ENCODE data around the gene EPN1. TPM values are rescaled to one million over a fixed set of nuclear protein-coding genes. Genes with fewer than 3 reads are reported as not detected.
"Not testable (repeated sequence)": the region's sequence is repeated elsewhere in the genome, so short reads cannot be mapped to it uniquely, and the experiment has no call there.

Gene EPN1
- total and polyA plus RNA-seq, 4 donors, result 18.6 to 117 (median 77.8) TPM

- Histone ChIP-seq H3K4me3 (ENCODE audit: low read depth in 1 of 3, low read length in 3 of 3) (no peak overlapping the region), H3K9ac (ENCODE audit: low read depth in 1 of 2, low read length in 2 of 2) (no peak overlapping the region), H3K9me3 (ENCODE audit: control insufficient read depth in 4 of 4, low read length in 3 of 4) (no peaks in the 10 kb centered on the region), H3K27me3 (ENCODE audit: control insufficient read depth in 4 of 4, insufficient read depth in 4 of 4, low read length in 3 of 4) (no peaks in the 10 kb centered on the region), H3K27ac (ENCODE audit: low read depth in 1 of 2, low read length in 2 of 2) (no peak overlapping the region), H3K4me1 (ENCODE audit: control insufficient read depth in 4 of 4, insufficient read depth in 4 of 4, low read length in 3 of 4) (peaks cover 0 to 9% (median 4%) of the 10 kb centered on the region in 4 donors), H3K36me3 (ENCODE audit: control insufficient read depth in 4 of 4, insufficient read depth in 3 of 4, low read depth in 1 of 4, low read length in 3 of 4) (peaks cover 0 to 2% (median 0%) of the 10 kb centered on the region in 4 donors)
- 27% methylated on average over 3 of the region's 3 CpGs for WGBS
- DNase-seq (ENCODE audit: low spot score), result no peak
- TF ChIP-seq REST (IDR thresholded peaks at IDR 0.05) (peak; percentile 53), EGR1 (IDR thresholded peaks at IDR 0.05; ENCODE audit: low read depth in 2 of 2) (no peak), YY1 (IDR thresholded peaks at IDR 0.05) (peak; percentile 72), SP1 (IDR thresholded peaks at IDR 0.05) (peak; percentile 86), HNF4A (conservative IDR thresholded peaks at IDR 0.05) (peak; percentile 88 to 89), JUND (IDR thresholded peaks at IDR 0.05) (peak in 1 of 2 donors; percentile 42), NR2F2 (IDR thresholded peaks at IDR 0.05) (no peak), RAD21 (IDR thresholded peaks at IDR 0.05) (peak; percentile 27 to 38), ZBTB33 (IDR thresholded peaks at IDR 0.05) (peak; percentile 50), MAX (IDR thresholded peaks at IDR 0.05) (peak; percentile 21), FOXA1 (IDR thresholded peaks at IDR 0.05) (no peak), HNF4G (IDR thresholded peaks at IDR 0.05) (peak; percentile 69), RXRA (IDR thresholded peaks at IDR 0.05) (peak; percentile 16 to 60)
Observed at GRCh38 chr19:55753401-55753800, 78.4 kb downstream of the EPN1 start.

GRCh38 chr19:55756808-55757207, 81.8 kb downstream of the EPN1 start:
- not testable (repeated sequence) for H3K27ac ChIP-seq (ENCODE audit: low read depth in 1 of 2, low read length in 2 of 2); H3K4me1 ChIP-seq (ENCODE audit: control insufficient read depth in 4 of 4, insufficient read depth in 4 of 4, low read length in 3 of 4); H3K27me3 ChIP-seq (ENCODE audit: control insufficient read depth in 4 of 4, insufficient read depth in 4 of 4, low read length in 3 of 4); H3K36me3 ChIP-seq (ENCODE audit: control insufficient read depth in 4 of 4, insufficient read depth in 3 of 4, low read depth in 1 of 4, low read length in 3 of 4); H3K9me3 ChIP-seq (ENCODE audit: control insufficient read depth in 4 of 4, low read length in 3 of 4); H3K9ac ChIP-seq (ENCODE audit: low read depth in 1 of 2, low read length in 2 of 2); DNase-seq (ENCODE audit: low spot score); H3K4me3 ChIP-seq (ENCODE audit: low read depth in 1 of 3, low read length in 3 of 3)
- 82% methylated on average over 4 of the region's 4 CpGs for WGBS

- WGBS, result 89% methylated on average over 2 of the region's 3 CpGs
- not testable (repeated sequence) for H3K36me3 ChIP-seq (ENCODE audit: control insufficient read depth in 4 of 4, insufficient read depth in 3 of 4, low read depth in 1 of 4, low read length in 3 of 4); H3K4me1 ChIP-seq (ENCODE audit: control insufficient read depth in 4 of 4, insufficient read depth in 4 of 4, low read length in 3 of 4); DNase-seq (ENCODE audit: low spot score); H3K9me3 ChIP-seq (ENCODE audit: control insufficient read depth in 4 of 4, low read length in 3 of 4); H3K4me3 ChIP-seq (ENCODE audit: low read depth in 1 of 3, low read length in 3 of 3); H3K27me3 ChIP-seq (ENCODE audit: control insufficient read depth in 4 of 4, insufficient read depth in 4 of 4, low read length in 3 of 4); H3K27ac ChIP-seq (ENCODE audit: low read depth in 1 of 2, low read length in 2 of 2); H3K9ac ChIP-seq (ENCODE audit: low read depth in 1 of 2, low read length in 2 of 2)
Observed at GRCh38 chr19:55758797-55759196, 83.8 kb downstream of the EPN1 start, which contains the start of gene RFPL4A. Gene RFPL4A, plus strand, starts transcription at chr19:55759097. Its CDS starts 2,704 bp downstream, at chr19:55761801.

Small RNAs within 50 kb of the gene (small RNA-seq; reads per million reads assigned to genes)
- not detected for gene AC010525.2

Other genes starting within 250 kb of the EPN1 start
- 1 to 10 TPM in 1 of 2 donors, not detected in 1; 1.6 TPM for gene SHISA7, start 231.9 kb upstream of the EPN1 start, total RNA-seq
- not detected for gene SHISA7, start 231.9 kb upstream of the EPN1 start, polyA plus RNA-seq
- gene ISOC2, start 213.6 kb upstream of the EPN1 start, total RNA-seq, result 100 to 1,000 TPM in 1 of 2 donors, 10 to 100 TPM in 1; 49.1 to 101 TPM
- gene ISOC2, start 213.6 kb upstream of the EPN1 start, polyA plus RNA-seq, result 100 to 1,000 TPM; 136 to 181 TPM
- gene C19orf85, start 210.5 kb upstream of the EPN1 start, total RNA-seq, result not detected
- not detected for gene C19orf85, start 210.5 kb upstream of the EPN1 start, polyA plus RNA-seq
- gene ZNF628, start 198.6 kb upstream of the EPN1 start, total RNA-seq, result 1 to 10 TPM; 1.1 to 1.9 TPM
- 1 to 10 TPM in 1 of 2 donors, under 1 TPM in 1; 0.99 to 4.4 TPM for gene ZNF628, start 198.6 kb upstream of the EPN1 start, polyA plus RNA-seq
- 1 to 10 TPM; 1.4 to 3.7 TPM for gene NAT14, start 190.0 kb upstream of the EPN1 start, total RNA-seq
- gene NAT14, start 190.0 kb upstream of the EPN1 start, polyA plus RNA-seq, result 1 to 10 TPM; 2.6 to 3.5 TPM
- under 1 TPM; 0.19 to 0.84 TPM for gene SSC5D, start 186.8 kb upstream of the EPN1 start, total RNA-seq
- gene SSC5D, start 186.8 kb upstream of the EPN1 start, polyA plus RNA-seq, result 1 to 10 TPM in 1 of 2 donors, under 1 TPM in 1; 0.08 to 1.0 TPM
- not detected for gene SBK2, start 138.1 kb upstream of the EPN1 start, total RNA-seq
- not detected for gene SBK2, start 138.1 kb upstream of the EPN1 start, polyA plus RNA-seq
- gene SBK3, start 129.7 kb upstream of the EPN1 start, total RNA-seq, result not detected
- under 1 TPM in 1 of 2 donors, not detected in 1; 0.03 TPM for gene SBK3, start 129.7 kb upstream of the EPN1 start, polyA plus RNA-seq
- under 1 TPM; 0.92 to 0.93 TPM for gene ZNF579, start 94.4 kb upstream of the EPN1 start, total RNA-seq
- gene ZNF579, start 94.4 kb upstream of the EPN1 start, polyA plus RNA-seq, result 1 to 10 TPM; 1.4 to 3.3 TPM
- 1 to 10 TPM; 2.2 to 2.3 TPM for gene FIZ1, start 75.7 kb upstream of the EPN1 start, total RNA-seq
- 1 to 10 TPM; 1.1 to 4.3 TPM for gene FIZ1, start 75.7 kb upstream of the EPN1 start, polyA plus RNA-seq
- gene ZNF524, start 74.9 kb upstream of the EPN1 start, total RNA-seq, result 1 to 10 TPM; 6.7 to 8.8 TPM
- gene ZNF524, start 74.9 kb upstream of the EPN1 start, polyA plus RNA-seq, result 10 to 100 TPM; 11.5 to 12.3 TPM
- gene ZNF865, start 69.6 kb upstream of the EPN1 start, total RNA-seq, result 1 to 10 TPM; 1.4 to 1.8 TPM
- gene ZNF865, start 69.6 kb upstream of the EPN1 start, polyA plus RNA-seq, result 1 to 10 TPM in 1 of 2 donors, under 1 TPM in 1; 0.38 to 3.1 TPM
- 1 to 10 TPM; 3.9 to 6.0 TPM for gene ZNF784, start 50.7 kb upstream of the EPN1 start, total RNA-seq
- gene ZNF784, start 50.7 kb upstream of the EPN1 start, polyA plus RNA-seq, result 1 to 10 TPM in 1 of 2 donors, under 1 TPM in 1; 0.79 to 3.6 TPM
- gene ZNF580, start 34.2 kb upstream of the EPN1 start, total RNA-seq, result 1 to 10 TPM; 2.6 to 5.0 TPM
- 1 to 10 TPM; 5.1 to 5.2 TPM for gene ZNF580, start 34.2 kb upstream of the EPN1 start, polyA plus RNA-seq
- 1 to 10 TPM; 2.1 to 7.3 TPM for gene ZNF581, start 31.6 kb upstream of the EPN1 start, total RNA-seq
- 1 to 10 TPM; 4.8 to 5.6 TPM for gene ZNF581, start 31.6 kb upstream of the EPN1 start, polyA plus RNA-seq
- 1 to 10 TPM; 3.6 to 5.6 TPM for gene CCDC106, start 27.0 kb upstream of the EPN1 start, total RNA-seq
- 10 to 100 TPM in 1 of 2 donors, 1 to 10 TPM in 1; 6.1 to 13.5 TPM for gene CCDC106, start 27.0 kb upstream of the EPN1 start, polyA plus RNA-seq
- 10 to 100 TPM; 49.4 to 66.6 TPM for gene U2AF2, start 20.2 kb upstream of the EPN1 start, total RNA-seq
- 10 to 100 TPM in 1 of 2 donors, 1 to 10 TPM in 1; 8.6 to 53.1 TPM for gene U2AF2, start 20.2 kb upstream of the EPN1 start, polyA plus RNA-seq
- not detected for gene NLRP9, start 63.2 kb downstream of the EPN1 start, total RNA-seq
- gene NLRP9, start 63.2 kb downstream of the EPN1 start, polyA plus RNA-seq, result not detected
- not detected for gene RFPL4A, start 83.9 kb downstream of the EPN1 start, total RNA-seq
- under 1 TPM; 0.12 to 0.82 TPM for gene RFPL4A, start 83.9 kb downstream of the EPN1 start, polyA plus RNA-seq
- gene RFPL4AL1, start 93.9 kb downstream of the EPN1 start, total RNA-seq, result under 1 TPM in 1 of 2 donors, not detected in 1; 0.33 TPM
- under 1 TPM in 1 of 2 donors, not detected in 1; 0.13 TPM for gene RFPL4AL1, start 93.9 kb downstream of the EPN1 start, polyA plus RNA-seq
- gene NLRP11, start 156.8 kb downstream of the EPN1 start, total RNA-seq, result under 1 TPM in 1 of 2 donors, not detected in 1; 0.33 TPM
- gene NLRP11, start 156.8 kb downstream of the EPN1 start, polyA plus RNA-seq, result under 1 TPM in 1 of 2 donors, not detected in 1; 0.28 TPM
- not detected for gene NLRP4, start 161.3 kb downstream of the EPN1 start, total RNA-seq
- gene NLRP4, start 161.3 kb downstream of the EPN1 start, polyA plus RNA-seq, result not detected

Measured in liver (tissue), 10 donors.